Retinal pigment epithelial cell (primary cell): ENCODE data around the gene TBC1D14.
A peak's percentile ranks its signal among the peaks of the same experiment; 100 is the strongest.

ENCODE experiments used
- DNase-seq: peaks from one replicate; pipeline ENCODE4 v3.0.0-alpha.2; 2010; ENCODE audit warnings: low read depth
- H3K4me3 ChIP-seq: 2 replicates; pipeline ENCODE4 v1.5.1; 2011; ENCODE audit warnings: mild to moderate bottlenecking, low read length, control low read depth, moderate library complexity
- CTCF ChIP-seq: conservative IDR thresholded peaks from 2 replicates; pipeline ENCODE4 v1.5.1; 2011; ENCODE audit warnings: low read depth, low read length, control low read depth, inconsistent platforms

The TBC1D14 gene

GRCh38 chr4:7045961-7046921 is 136.6 kb downstream of the TBC1D14 start:
- peak overlapping the region; percentile 3 for H3K4me3 ChIP-seq
- DNase-seq: no peak

GRCh38 chr4:7046971-7047370 is 137.3 kb downstream of the TBC1D14 start:
- no peak for TF ChIP-seq CTCF
- DNase-seq: no peak
- H3K4me3 ChIP-seq: no peak overlapping the region

More at GRCh38 chr4:7045961-7046921, 136.6 kb downstream of the TBC1D14 start:
- no peak for TF ChIP-seq CTCF

- no peak for DNase-seq
- no peak for TF ChIP-seq CTCF
These were observed 139.0 kb downstream of the TBC1D14 start for GRCh38 chr4:7048642-7049041.

GRCh38 chr4:7049295-7049694 is 139.7 kb downstream of the TBC1D14 start:
- H3K4me3 ChIP-seq: no peak overlapping the region
- DNase-seq: no peak
- no peak for TF ChIP-seq CTCF

More at GRCh38 chr4:7048642-7049041, 139.0 kb downstream of the TBC1D14 start:
- H3K4me3 ChIP-seq: no peak overlapping the region

GRCh38 chr4:7049739-7050138 is 140.1 kb downstream of the TBC1D14 start:
- TF ChIP-seq CTCF: no peak
- H3K4me3 ChIP-seq: no peak overlapping the region
- DNase-seq: no peak

GRCh38 chr4:7050481-7051143 is 141.0 kb downstream of the TBC1D14 start:
- no peak overlapping the region for H3K4me3 ChIP-seq
- DNase-seq: no peak
- no peak for TF ChIP-seq CTCF
